A549 (cell line): ENCODE results near the gene HECTD4. TPM values are rescaled to one million over a fixed set of nuclear protein-coding genes. Genes with fewer than 3 reads are reported as not detected.

ENCODE experiments used
- ATAC-seq, 2 experiments: fragments of 200-7000 bp in 1 of 2; fragments of >200 bp in 1 of 2; cut with Nextera tagmentation in 1 of 2; cut with Tn5 transposase in 1 of 2; 3 replicates each; pipeline versions ENCODE4 v1.8.0 to v1.9.1; 2018 to 2020; ENCODE audit warnings: mild to moderate bottlenecking in 1 of 2, moderate library complexity in 1 of 2
- CTCF ChIA-PET: fragments of 300-600 bp; sonication (Branson Sonifier 250); formaldehyde crosslinking; extraction: SDS; loops from one replicate; lab custom pipeline; 2021; ENCODE audit warnings: antibody characterized with exemption, inconsistent platforms; lab: Yijun Ruan, JAX
- POLR2A ChIA-PET: fragments of 350-600 bp; formaldehyde crosslinking; extraction: SDS; loops from one replicate; lab custom pipeline; 2021; ENCODE audit warnings: antibody characterized with exemption, inconsistent platforms; lab: Yijun Ruan, JAX
- DNase-seq, 2 experiments: peaks; one replicate each; pipeline versions ENCODE4 v3.0.0 to v3.0.0-alpha.2; 2011 to 2016; ENCODE audit warnings: low read depth in 1 of 2, low spot score in 1 of 2
- FAIRE-seq: peaks from 2 replicates; lab custom pipeline; 2011; peaks lifted over from hg19 to GRCh38; lab: Jason Lieb, UNC
- H3K27ac ChIP-seq, 2 experiments: fragments of >200 bp; sonication (Bioruptor Twin); formaldehyde crosslinking; 3 replicates each; pipeline ENCODE4 v1.5.1; 2016 to 2017
- H3K4me1 ChIP-seq: fragments of >200 bp; sonication (Bioruptor Twin); formaldehyde crosslinking; 3 replicates; pipeline ENCODE4 v1.6.1; 2016
- H3K4me2 ChIP-seq: fragments of >200 bp; sonication (Bioruptor Twin); formaldehyde crosslinking; 3 replicates; pipeline ENCODE4 v1.6.1; 2016
- H3K4me3 ChIP-seq: fragments of >200 bp; sonication (Bioruptor Twin); formaldehyde crosslinking; 3 replicates; pipeline ENCODE4 v1.5.1; 2016
- H3K9me3 ChIP-seq: fragments of >200 bp; sonication (Bioruptor Twin); formaldehyde crosslinking; 3 replicates; pipeline ENCODE4 v1.6.1; 2016
- CEBPB ChIP-seq, 2 experiments: fragments of >200 bp in 1 of 2; sonication (Bioruptor Twin) in 1 of 2; formaldehyde crosslinking in 1 of 2; IDR thresholded peaks; 2 replicates each; pipeline ENCODE4 v1.6.1; 2012 to 2016
- CHD2 ChIP-seq: fragments of 150-350 bp; IDR thresholded peaks from 2 replicates; pipeline ENCODE4 v1.6.1; 2014; ENCODE audit warnings: low read length; ENCODE audit not compliant: partially characterized antibody
- CHD4 ChIP-seq: fragments of 200-600 bp; sonication (generic); IDR thresholded peaks from 2 replicates; pipeline ENCODE4 v1.6.1; 2016; ENCODE audit warnings: antibody characterized with exemption, mild to moderate bottlenecking, borderline replicate concordance
- EP300 ChIP-seq, 2 experiments: fragments of >200 bp; sonication (Bioruptor Twin); formaldehyde crosslinking; IDR thresholded peaks; 2 replicates in 1 of 2; 3 replicates in 1 of 2; pipeline ENCODE4 v1.6.1; 2016 to 2017
- FOSL2 ChIP-seq, 2 experiments: fragments of 450-650 bp in 1 of 2; fragments of >200 bp in 1 of 2; sonication (Bioruptor Twin) in 1 of 2; formaldehyde crosslinking; IDR thresholded peaks; 2 replicates each; pipeline versions ENCODE4 v1.5.0 to v1.6.1; 2016 to 2020; ENCODE audit warnings: mild to moderate bottlenecking in 1 of 2, moderate library complexity in 1 of 2
- GATA3 ChIP-seq: IDR thresholded peaks from 2 replicates; pipeline ENCODE4 v1.6.1; 2012; ENCODE audit warnings: borderline replicate concordance
- HEYL ChIP-seq: fragments of 250-450 bp; sonication (Bioruptor Pico); IDR thresholded peaks from 2 replicates; pipeline ENCODE4 v1.8.0; 2021; ENCODE audit warnings: mild to moderate bottlenecking, moderate library complexity
- KDM1A ChIP-seq: fragments of 200-600 bp; sonication (generic); IDR thresholded peaks from 2 replicates; pipeline ENCODE4 v1.6.1; 2016; ENCODE audit warnings: low read depth, mild to moderate bottlenecking
- KDM5A ChIP-seq: fragments of 200-600 bp; sonication (generic); IDR thresholded peaks from 2 replicates; pipeline ENCODE4 v1.6.1; 2016; ENCODE audit warnings: antibody characterized with exemption, mild to moderate bottlenecking
- MAZ ChIP-seq: fragments of 150-350 bp; IDR thresholded peaks from 2 replicates; pipeline ENCODE4 v1.6.1; 2014; ENCODE audit warnings: antibody characterized with exemption, low read depth, low read length, borderline replicate concordance
- MYC ChIP-seq: IDR thresholded peaks from 2 replicates; pipeline ENCODE4 v1.6.1; 2012; ENCODE audit warnings: mild to moderate bottlenecking, inconsistent platforms, low read length, improper control_type of control experiment, borderline replicate concordance
- NPAS2 ChIP-seq: fragments of 250-450 bp; sonication (Bioruptor Pico); IDR thresholded peaks from 2 replicates; pipeline ENCODE4 v1.8.0; 2022; ENCODE audit warnings: mild to moderate bottlenecking, moderate library complexity, borderline replicate concordance
- NR3C1 ChIP-seq: fragments of >200 bp; sonication (Bioruptor Twin); formaldehyde crosslinking; IDR thresholded peaks from 3 replicates; pipeline ENCODE4 v1.6.1; 2017
- RAD21 ChIP-seq, 2 experiments: fragments of >200 bp in 1 of 2; sonication (Bioruptor Twin) in 1 of 2; formaldehyde crosslinking in 1 of 2; IDR thresholded peaks in 1 of 2; conservative IDR thresholded peaks in 1 of 2; 2 replicates in 1 of 2; 3 replicates in 1 of 2; pipeline ENCODE4 v1.6.1; 2012 to 2018; ENCODE audit warnings: inconsistent platforms in 1 of 2
- RFX5 ChIP-seq: fragments of 450-650 bp; IDR thresholded peaks from 2 replicates; pipeline ENCODE4 v1.7.1; 2014; ENCODE audit warnings: antibody characterized with exemption, mild to moderate bottlenecking, moderate library complexity
- ZNF302 ChIP-seq: fragments of 250-450 bp; sonication (Bioruptor Pico); IDR thresholded peaks from 2 replicates; pipeline ENCODE4 v1.9.0; 2021; ENCODE audit warnings: inconsistent platforms, mild to moderate bottlenecking, moderate library complexity
- ZSCAN20 ChIP-seq: fragments of 250-450 bp; sonication (Bioruptor Pico); IDR thresholded peaks from 2 replicates; pipeline ENCODE4 v1.8.0; 2022; ENCODE audit warnings: mild to moderate bottlenecking, moderate library complexity
- WGBS: methylation state at CpG from one replicate; pipeline ENCODE4 v1.1.6; 2017; ENCODE audit errors: missing lambda C conversion rate; 5-methylcytosine and 5-hydroxymethylcytosine counted together
- polyA plus RNA-seq, 4 experiments: library from polyadenylated mRNA; depleted of rRNA in 3 of 4; stranded (reverse); fragments of >200 nt; fragmentation: RNase III in 1 of 4; extraction: RNeasy Plus Mini Kit Qiagen cat#74134 plus additional on column Dnase treatment in 1 of 4; gene quantifications; 2 replicates in 3 of 4; 3 replicates in 1 of 4; pipeline ENCODE4 v1.2.3, GENCODE V29; 2011 to 2017
- TF ChIP-seq, protein P1 (sequence below): fragments of 150-350 bp; IDR thresholded peaks from 2 replicates; pipeline ENCODE4 v1.6.1; 2014; ENCODE audit warnings: low read depth, mild to moderate bottlenecking, low read length
- TF ChIP-seq, protein P2 (sequence below): IDR thresholded peaks from 2 replicates; pipeline ENCODE4 v1.6.1; 2012
- TF ChIP-seq, protein P3 (sequence below): IDR thresholded peaks from 2 replicates; pipeline ENCODE4 v1.6.1; 2012
- TF ChIP-seq, protein P4 (sequence below): IDR thresholded peaks from 2 replicates; pipeline ENCODE4 v1.6.1; 2012; ENCODE audit warnings: low read depth, borderline replicate concordance

Gene HECTD4
- polyA plus RNA-seq, 2 of the 4 experiments (the other 2 are of a cell fraction), result 9.9 to 14.7 TPM

DNA sequence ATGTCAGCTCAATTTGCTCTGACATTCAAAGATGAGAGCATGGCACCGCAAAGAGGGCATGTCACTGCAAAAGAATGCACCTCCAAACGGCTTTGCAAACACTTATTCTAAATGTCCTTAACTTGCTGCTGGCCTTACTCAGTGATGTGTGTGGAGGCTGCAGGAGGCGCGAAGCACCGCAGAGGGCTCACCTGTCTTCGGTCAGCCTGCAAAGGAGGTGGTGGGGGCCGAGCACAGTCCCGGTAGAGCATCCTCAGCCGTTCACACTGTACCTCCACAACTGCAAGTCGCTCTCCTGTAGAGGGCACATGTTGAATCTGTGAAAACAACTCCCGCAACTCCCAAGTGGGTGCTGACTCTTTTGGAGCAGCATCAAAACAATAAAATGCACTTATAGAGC, 163.0 kb downstream of the HECTD4 start:
- ATAC-seq (peak; percentile 44 to 54; a peak in 2 of 6 replicates), DNase-seq (no peak), FAIRE-seq (no peak)
- ChIA-PET CTCF (interaction anchor here (0.6 to 1.3 kb wide), 2 partner anchors 15 to 469 kb away, joined by 3 read pairs; no protein-coding TSS in a partner anchor), POLR2A (no interaction called here)
- Histone ChIP-seq H3K4me3 (no peak overlapping the region), H3K9me3 (no peaks in the 10 kb centered on the region), H3K27ac (no peak overlapping the region), H3K4me2 (no peak overlapping the region), H3K4me1 (no peaks in the 10 kb centered on the region)
- TF ChIP-seq EP300 (IDR thresholded peaks at IDR 0.05) (no peak), HEYL (CRISPR knock-in tag) (no peak), MYC (no peak), KDM1A (no peak), CHD4 (no peak), RFX5 (no peak), MAZ (no peak), KDM5A (no peak), ZNF302 (CRISPR knock-in tag) (no peak), GATA3 (no peak), NR3C1 (no peak), CEBPB (IDR thresholded peaks at IDR 0.05) (no peak), FOSL2 (IDR thresholded peaks at IDR 0.05) (no peak), FOSL2 (CRISPR knock-in tag; IDR thresholded peaks at IDR 0.05) (no peak)
- TF ChIP-seq, protein P1, sequence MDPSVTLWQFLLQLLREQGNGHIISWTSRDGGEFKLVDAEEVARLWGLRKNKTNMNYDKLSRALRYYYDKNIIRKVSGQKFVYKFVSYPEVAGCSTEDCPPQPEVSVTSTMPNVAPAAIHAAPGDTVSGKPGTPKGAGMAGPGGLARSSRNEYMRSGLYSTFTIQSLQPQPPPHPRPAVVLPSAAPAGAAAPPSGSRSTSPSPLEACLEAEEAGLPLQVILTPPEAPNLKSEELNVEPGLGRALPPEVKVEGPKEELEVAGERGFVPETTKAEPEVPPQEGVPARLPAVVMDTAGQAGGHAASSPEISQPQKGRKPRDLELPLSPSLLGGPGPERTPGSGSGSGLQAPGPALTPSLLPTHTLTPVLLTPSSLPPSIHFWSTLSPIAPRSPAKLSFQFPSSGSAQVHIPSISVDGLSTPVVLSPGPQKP, result no peak
- TF ChIP-seq, protein P2, sequence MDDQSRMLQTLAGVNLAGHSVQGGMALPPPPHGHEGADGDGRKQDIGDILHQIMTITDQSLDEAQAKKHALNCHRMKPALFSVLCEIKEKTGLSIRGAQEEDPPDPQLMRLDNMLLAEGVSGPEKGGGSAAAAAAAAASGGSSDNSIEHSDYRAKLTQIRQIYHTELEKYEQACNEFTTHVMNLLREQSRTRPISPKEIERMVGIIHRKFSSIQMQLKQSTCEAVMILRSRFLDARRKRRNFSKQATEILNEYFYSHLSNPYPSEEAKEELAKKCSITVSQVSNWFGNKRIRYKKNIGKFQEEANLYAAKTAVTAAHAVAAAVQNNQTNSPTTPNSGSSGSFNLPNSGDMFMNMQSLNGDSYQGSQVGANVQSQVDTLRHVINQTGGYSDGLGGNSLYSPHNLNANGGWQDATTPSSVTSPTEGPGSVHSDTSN, result no peak
- TF ChIP-seq, protein P3, sequence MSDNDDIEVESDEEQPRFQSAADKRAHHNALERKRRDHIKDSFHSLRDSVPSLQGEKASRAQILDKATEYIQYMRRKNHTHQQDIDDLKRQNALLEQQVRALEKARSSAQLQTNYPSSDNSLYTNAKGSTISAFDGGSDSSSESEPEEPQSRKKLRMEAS, result no peak
- WGBS, result 83% methylated on average over 11 of the region's 11 CpGs

DNA sequence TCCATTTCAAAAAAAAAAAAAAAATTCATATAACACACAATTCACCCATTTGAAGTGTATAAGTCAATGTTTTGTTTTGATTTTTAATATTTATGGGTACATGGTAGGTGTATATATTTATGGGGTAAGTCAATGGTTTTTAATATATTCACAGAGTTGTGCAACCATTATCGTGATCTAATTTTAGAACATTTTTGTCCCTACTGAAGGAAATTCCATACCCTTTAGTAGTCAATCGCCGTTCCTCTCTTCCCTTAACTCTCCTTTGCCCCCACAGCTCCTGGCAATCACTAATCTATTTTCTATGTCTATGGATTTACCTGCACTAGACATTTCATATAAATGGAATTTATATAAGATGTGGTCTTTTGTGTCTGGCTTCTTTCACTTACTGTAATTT, 164.1 kb downstream of the HECTD4 start:
- FAIRE-seq (no peak), ATAC-seq (no peak), DNase-seq (no peak)
- Histone ChIP-seq H3K4me2 (no peak overlapping the region), H3K27ac (no peak overlapping the region), H3K9me3 (no peaks in the 10 kb centered on the region), H3K4me3 (no peak overlapping the region), H3K4me1 (no peaks in the 10 kb centered on the region)
- no peak for TF ChIP-seq ZSCAN20 (CRISPR knock-in tag)
- TF ChIP-seq FOSL2 (IDR thresholded peaks at IDR 0.05), result no peak
- TF ChIP-seq FOSL2 (CRISPR knock-in tag; IDR thresholded peaks at IDR 0.05), result no peak
- TF ChIP-seq KDM5A, result no peak
- no peak for TF ChIP-seq CEBPB (IDR thresholded peaks at IDR 0.05)
- TF ChIP-seq, protein P4, sequence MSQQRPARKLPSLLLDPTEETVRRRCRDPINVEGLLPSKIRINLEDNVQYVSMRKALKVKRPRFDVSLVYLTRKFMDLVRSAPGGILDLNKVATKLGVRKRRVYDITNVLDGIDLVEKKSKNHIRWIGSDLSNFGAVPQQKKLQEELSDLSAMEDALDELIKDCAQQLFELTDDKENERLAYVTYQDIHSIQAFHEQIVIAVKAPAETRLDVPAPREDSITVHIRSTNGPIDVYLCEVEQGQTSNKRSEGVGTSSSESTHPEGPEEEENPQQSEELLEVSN, result no peak
- ChIA-PET CTCF (interaction anchor here (0.7 to 1.5 kb wide), 4 partner anchors 14 to 63 kb away, joined by 3 to 6 read pairs (median 4); no protein-coding TSS in a partner anchor), POLR2A (no interaction called here)
- 87% methylated on average over 3 of the region's 3 CpGs for WGBS

DNA sequence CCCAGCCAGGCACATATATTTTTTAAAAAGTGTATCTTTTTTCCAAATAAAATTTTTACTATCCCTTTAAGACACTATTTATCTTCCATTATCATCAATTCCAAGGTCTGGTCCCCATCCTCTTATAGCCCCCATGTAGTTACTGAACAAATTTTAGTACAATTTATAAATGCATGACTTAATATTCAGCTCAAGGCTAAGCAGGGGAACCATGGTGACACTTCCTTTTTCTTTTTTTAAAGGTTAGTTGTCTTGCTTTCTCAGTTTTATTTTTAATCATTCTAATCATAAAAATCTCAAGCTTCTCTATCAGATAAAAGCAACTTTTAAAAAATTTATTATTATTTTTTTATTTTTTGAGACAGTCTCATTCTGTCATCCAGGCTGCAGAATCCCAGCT, 164.6 kb downstream of the HECTD4 start:
- Histone ChIP-seq H3K4me2 (no peak overlapping the region), H3K4me1 (no peaks in the 10 kb centered on the region), H3K9me3 (no peaks in the 10 kb centered on the region), H3K4me3 (no peak overlapping the region), H3K27ac (no peak overlapping the region)
- DNase-seq (no peak), FAIRE-seq (no peak), ATAC-seq (no peak)
- CTCF ChIA-PET, result interaction anchor here (0.7 to 1.5 kb wide), 4 partner anchors 20 to 62 kb away, joined by 3 to 6 read pairs (median 4); no protein-coding TSS in a partner anchor
- no peak for TF ChIP-seq FOSL2 (IDR thresholded peaks at IDR 0.05)
- TF ChIP-seq FOSL2 (CRISPR knock-in tag; IDR thresholded peaks at IDR 0.05), result no peak
- TF ChIP-seq RAD21 (conservative IDR thresholded peaks at IDR 0.05 in 1 of 2, IDR thresholded peaks at IDR 0.05 in 1 of 2), result no peak
- no peak for TF ChIP-seq NPAS2 (CRISPR knock-in tag)
- no peak for TF ChIP-seq CHD2
- POLR2A ChIA-PET, result no interaction called here
